ENCODE results near the gene CEACAM19.

CEACAM19 gene

DNA sequence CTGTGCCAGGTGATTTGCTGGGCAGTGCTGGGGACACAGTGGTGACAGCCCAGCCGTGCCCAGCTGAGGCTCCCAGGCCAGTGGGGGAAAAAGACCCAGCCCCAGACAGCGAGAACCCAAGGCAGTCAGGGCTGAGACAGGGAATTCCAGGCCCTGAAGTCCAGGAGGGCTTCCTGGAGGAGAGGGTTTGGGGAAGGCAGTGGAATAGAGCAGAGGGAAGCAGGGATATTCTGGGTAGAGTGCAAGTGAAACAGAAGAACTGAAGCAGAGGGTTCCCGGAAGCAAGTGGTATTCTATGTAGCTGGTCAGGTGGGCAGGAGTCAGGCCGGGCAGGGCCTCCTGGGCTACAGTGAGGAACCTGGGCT is 26.4 kb downstream of the CEACAM19 start:
- in situ Hi-C loops (cut with HindIII; ENCODE audit: low sequenced_read_pairs): no loop called here

DNA sequence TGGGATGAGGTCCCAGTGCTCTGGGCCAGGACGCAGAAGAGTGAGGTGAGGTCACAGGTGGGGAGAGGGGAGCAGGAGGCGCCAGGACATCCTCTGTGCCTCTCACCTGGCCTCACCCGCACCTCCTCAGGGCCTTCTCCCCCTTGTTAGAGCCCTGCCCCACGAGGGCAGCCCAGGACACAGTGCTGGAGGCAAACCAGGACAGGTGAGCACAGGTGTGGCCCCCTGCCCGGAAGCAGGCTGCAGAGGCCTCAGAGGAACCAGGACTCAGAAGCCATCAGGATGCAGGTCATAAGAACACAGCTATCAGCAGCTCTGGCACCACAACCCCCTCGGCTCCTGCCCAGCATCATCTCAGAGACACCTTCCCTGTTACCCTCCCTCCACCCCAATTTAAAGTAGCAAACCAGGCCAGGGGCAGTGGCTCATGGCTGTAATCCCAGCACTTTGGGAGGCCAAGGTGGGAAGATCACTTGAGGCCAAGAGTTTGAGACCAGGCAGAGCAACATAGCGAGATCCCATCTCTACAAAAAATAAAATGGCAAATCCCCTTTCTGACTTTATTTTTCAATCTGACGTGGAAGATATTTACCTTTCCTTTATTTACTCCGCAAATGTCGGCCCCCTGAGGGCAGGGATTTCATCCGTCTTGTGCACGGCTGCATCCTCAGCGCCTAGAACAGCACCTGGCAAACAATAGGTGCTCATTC is 27.4 kb downstream of the CEACAM19 start, which contains the start of gene CEACAM16:
Gene CEACAM16, plus strand, starts transcription at position 660 of the 710 bp plus-strand sequence. CDS start 2,306 bp downstream, outside the sequence.
- in situ Hi-C loops (cut with HindIII; ENCODE audit: low sequenced_read_pairs): no loop called here

DNA sequence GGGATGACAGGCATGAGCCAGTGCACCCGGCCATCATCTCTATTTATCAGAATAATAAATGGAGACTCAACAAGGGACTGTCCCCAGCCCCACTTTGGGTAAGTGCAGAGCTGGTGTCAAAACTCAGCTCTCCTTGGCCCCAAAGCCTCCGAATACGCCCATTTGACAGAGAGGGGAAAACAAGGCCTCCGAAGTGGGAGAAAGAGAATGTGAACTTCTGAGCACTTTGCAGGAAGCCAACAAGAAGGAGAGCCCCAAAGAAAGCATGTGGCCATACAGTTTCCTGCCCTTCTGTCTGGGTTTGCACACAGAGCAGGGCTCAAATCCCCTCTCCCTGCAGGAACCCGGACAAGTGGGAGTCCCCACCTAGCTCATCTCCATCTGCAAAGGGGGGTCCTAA is 29.3 kb downstream of the CEACAM19 start:
- in situ Hi-C loops (cut with HindIII; ENCODE audit: low sequenced_read_pairs): no loop called here

DNA sequence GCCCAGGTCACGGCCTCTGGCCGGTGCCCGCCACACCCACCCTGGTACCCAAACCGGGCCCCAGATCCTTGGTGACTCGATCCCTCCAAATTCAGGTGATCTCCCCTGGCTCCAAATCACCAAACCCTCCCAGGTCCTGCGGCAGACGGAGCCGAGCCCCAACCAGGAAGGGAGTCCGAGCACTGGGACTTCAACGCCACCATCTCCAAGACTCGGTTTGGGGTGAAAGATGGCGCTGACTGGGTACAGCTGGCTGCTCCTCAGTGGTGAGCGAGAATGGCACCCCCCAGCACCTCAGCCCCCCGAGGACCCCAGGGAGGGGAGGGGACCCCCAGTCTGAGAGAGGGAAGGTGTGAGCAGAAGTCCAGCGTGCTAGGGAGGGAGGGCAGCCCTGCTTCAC is 29.9 kb downstream of the CEACAM19 start:
- in situ Hi-C loops (cut with HindIII; ENCODE audit: low sequenced_read_pairs): no loop called here

DNA sequence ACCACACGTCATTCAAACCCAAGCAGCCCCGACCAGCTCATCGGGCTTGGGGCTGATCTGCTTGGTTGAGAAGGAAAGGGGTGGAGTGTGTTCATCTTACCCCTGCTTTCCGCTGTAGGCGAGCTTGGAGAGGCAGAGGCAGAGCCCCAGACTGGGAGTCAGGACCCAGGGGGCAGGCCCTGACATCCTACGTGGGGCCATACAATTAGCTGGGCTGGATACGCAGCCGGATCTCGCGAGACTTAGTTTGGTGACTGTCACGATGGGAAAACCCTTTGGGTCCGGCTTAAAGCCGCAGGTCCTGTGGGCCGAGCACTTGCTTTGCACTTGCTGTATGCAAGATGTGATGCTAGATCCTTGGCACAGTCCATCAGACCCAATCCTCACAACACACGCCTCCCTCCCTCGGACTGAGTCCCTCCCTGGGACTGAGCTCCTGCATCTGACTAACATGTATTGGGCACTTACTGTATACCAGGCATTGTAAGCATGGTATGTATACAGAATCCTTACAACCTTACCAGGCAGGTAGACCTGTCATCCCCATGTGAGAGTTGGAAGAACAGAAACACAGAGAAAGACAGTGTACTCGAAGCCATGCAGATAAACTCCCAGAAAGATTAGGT is 31.4 kb downstream of the CEACAM19 start:
- in situ Hi-C loops (cut with HindIII; ENCODE audit: low sequenced_read_pairs): no loop called here

DNA sequence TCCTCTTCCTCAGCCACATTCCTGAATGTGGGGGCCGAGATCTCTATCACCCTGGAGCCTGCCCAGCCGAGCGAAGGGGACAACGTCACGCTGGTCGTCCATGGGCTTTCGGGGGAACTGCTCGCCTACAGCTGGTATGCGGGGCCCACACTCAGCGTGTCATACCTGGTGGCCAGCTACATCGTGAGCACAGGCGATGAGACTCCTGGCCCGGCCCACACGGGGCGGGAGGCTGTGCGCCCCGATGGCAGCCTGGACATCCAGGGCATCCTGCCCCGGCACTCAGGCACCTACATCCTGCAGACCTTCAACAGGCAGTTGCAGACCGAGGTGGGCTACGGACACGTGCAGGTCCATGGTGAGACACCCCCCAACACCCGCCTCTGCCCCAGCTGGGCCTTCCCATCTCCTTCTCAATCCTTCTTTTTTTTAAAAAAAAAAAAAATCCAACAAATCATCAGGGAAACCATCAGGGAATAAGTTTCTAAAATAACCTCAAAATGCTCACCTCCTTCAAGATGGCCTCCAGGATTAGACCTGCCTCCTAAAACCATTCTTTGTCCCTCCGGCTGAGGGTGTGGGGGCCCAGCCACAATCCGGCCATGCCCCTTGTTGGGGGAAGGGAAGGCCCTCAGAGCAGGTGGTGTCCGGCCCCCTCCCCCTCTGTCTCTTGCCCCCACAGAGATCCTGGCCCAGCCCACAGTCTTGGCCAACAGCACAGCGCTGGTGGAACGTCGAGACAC is 32.2 kb downstream of the CEACAM19 start:
- in situ Hi-C loops (cut with HindIII; ENCODE audit: low sequenced_read_pairs): no loop called here

DNA sequence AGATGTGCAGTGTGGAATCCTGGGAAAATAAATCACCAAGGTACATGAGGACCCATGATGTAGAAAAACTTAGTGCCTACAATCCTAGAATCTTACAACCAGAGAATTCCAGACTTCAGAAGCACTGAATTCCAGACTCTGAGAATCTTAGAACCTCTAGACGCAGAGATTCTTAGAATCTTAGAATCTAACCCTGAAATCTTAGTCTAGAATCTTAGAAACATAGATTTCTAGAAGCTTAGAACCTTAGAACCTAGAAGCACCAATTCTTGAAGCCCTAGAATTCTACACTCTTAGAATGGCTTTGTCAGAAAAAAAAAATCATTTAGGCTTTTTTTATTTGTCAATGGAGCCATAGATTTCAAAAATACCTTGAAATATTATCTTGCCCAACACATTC is 33.7 kb downstream of the CEACAM19 start:
- in situ Hi-C loops (cut with HindIII; ENCODE audit: low sequenced_read_pairs): no loop called here

DNA sequence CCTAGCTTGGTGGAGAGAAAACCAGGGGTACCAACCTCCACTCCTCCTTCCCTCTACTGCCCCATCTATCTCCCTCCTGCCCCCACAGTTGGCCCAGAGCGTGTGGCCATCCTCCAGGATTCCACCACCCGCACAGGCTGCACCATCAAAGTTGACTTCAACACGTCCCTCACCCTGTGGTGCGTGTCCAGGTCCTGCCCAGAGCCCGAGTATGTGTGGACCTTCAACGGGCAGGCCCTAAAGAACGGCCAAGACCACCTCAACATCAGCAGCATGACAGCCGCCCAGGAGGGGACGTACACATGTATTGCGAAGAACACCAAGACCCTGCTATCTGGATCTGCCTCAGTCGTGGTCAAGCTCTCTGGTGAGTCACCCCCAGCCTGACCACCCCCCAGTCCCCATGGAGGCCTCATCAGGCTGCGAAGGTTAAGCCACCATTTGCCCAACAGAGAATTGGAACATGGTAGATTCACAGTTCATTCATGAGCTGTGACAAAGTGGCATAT is 34.3 kb downstream of the CEACAM19 start:
- in situ Hi-C loops (cut with HindIII; ENCODE audit: low sequenced_read_pairs): no loop called here

DNA sequence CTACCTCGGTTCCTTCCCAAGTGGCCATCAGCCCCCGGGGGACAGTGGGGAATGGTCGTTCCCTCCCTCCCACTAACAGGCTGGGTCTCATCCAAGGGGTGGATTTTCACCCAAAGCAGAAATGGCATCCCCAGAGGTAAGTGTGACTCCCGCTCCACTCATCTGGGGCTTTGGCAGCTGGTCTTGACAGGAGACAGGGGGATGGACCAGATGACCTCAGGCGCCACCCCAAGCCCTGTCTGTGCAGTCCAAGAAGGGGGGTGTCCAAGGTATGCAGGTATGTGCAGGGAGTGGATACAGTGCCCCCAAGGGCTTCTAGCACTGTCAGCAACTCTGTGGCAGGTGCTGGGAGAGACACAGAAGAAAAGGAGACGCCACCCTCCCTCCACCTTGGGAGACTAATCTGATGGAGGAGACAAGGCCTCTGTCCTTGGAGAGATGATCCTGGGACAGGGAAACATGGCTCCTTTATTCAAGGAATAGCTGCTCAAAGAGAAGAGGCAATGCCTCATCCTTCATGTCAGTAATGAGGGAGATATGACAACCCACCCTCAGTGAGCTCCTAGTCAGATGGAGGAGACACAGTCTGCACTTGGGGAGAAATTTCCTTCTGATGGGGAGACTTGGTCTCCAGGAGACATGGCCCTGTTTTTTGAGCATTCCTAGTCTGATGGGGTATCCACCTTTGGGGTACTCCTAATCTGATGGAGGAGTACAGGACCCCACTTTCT is 35.4 kb downstream of the CEACAM19 start:
- in situ Hi-C loops (cut with HindIII; ENCODE audit: low sequenced_read_pairs): no loop called here

DNA sequence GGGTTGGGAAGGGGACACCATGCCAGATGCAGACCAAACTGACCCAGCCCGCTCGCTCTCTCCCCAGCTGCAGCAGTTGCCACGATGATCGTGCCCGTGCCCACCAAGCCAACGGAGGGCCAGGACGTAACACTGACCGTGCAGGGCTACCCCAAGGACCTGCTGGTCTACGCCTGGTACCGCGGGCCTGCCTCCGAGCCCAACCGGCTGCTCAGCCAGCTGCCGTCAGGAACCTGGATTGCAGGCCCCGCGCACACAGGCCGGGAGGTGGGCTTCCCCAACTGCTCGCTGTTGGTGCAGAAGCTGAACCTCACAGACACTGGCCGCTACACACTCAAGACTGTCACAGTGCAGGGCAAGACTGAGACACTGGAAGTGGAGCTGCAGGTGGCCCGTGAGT is 36.5 kb downstream of the CEACAM19 start:
- in situ Hi-C loops (cut with HindIII; ENCODE audit: low sequenced_read_pairs): no loop called here

DNA sequence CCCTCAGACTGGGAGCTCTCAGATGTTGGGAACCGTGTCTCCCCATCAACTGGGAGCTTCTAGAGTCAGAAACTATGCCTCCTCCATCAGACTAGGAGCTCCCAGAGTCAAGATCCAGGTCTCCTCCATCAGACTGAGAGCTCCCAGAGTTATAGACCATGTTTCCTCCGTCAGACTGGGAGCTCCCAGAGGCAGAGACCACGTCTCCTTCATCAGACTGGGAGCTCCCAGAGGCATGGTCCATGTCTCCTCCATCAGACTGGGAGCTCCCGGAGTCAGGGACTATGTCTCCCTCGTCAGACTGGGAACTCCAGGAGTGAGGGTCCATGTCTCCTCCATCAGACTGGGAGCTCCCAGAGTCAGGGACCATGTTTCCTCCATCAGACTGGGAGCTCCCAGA is 37.7 kb downstream of the CEACAM19 start:
- in situ Hi-C loops (cut with HindIII; ENCODE audit: low sequenced_read_pairs): no loop called here

DNA sequence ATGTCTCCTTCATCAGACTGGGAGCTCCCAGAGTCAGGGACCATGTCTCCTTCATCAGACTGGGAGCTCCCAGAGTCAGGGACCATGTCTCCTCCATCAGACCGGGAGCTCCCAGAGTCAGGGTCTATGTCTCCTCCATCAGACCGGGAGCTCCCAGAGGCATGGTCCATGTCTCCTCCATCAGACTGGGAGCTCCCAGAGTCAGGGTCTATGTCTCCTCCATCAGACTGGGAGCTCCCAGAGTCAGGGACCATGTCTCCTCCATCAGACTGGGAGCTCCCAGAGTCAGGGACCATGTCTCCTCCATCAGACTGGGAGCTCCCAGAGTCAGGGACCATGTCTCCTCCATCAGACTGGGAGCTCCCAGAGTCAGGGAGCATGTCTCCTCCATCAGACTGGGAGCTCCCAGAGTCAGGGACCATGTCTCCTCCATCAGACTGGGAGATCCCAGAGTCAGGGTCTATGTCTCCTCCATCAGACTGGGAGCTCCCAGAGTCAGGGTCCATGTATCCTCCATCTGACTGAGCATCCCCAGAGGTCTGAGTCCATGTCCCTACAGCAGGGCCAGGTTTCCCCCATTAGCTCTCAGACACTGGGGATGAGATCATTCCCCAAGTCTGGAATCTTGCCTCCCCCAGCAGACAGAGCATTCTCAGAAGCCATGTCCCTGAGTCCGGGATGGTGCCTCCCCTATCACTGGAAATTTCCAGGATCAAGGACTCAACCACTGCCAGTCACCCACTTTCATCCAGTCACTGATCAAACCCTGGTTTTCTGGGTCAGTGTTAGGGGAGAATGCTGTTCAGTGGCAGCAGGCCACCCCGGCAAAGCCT is 38.4 kb downstream of the CEACAM19 start:
- in situ Hi-C loops (cut with HindIII; ENCODE audit: low sequenced_read_pairs): loop anchor here (10.0 kb wide), 1 partner anchor 95 kb away; the partner anchor contains the start of gene BCAM

DNA sequence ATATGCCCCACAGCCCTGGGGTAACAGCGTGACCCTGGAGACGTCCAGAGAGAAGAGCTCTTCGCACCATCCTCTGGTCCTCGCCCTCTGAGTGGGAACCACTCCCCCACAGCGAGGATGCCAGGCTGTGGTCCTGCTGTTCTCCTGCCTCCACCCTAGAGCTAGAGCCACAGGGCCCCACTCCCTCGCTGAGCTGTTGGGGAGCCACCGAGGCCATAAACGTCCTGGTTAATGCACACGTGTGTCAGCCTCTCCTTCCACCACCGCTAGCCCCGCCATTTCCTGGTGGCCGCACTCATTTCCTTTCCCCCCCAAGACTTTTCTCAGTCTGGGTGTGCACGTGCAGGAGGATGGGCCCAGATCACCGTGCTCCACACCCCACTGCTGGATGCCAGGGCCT is 39.2 kb downstream of the CEACAM19 start:
- in situ Hi-C loops (cut with HindIII; ENCODE audit: low sequenced_read_pairs): loop anchor here (10.0 kb wide), 1 partner anchor 94 kb away; the partner anchor contains the start of gene BCAM

DNA sequence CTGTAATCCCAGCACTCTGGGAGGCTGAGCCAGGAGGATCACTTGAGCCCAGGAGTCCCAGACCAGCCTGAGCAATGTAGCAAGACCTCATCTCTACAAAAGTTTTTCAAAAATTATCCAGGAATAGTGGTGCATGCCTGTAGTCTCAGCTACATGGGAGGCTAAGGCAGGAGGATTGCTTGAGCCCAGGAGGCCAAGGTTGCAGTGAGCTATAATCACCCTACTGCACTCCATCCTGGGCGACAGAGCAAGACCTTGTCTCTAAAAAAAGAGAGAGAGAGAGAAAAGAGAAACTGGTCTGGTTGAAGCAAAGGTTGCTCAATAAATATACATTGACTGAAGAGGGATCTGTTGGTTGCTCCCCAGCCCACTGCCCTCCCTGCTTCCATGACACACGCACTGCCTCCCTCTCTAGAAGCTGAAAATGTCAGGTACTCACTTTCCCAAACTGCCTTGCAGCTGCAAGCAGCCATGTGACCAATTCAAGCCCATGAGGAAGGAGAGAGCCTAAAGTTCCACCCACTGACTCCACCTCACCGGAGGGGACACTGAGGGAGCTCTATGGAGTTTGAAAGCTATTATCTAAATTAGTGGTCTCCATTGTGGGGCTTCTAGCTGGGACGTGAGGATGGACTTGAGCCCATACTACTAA is 41.7 kb downstream of the CEACAM19 start:
- in situ Hi-C loops (cut with HindIII; ENCODE audit: low sequenced_read_pairs): loop anchor here (10.0 kb wide), 1 partner anchor 92 kb away; the partner anchor contains the start of gene BCAM

DNA sequence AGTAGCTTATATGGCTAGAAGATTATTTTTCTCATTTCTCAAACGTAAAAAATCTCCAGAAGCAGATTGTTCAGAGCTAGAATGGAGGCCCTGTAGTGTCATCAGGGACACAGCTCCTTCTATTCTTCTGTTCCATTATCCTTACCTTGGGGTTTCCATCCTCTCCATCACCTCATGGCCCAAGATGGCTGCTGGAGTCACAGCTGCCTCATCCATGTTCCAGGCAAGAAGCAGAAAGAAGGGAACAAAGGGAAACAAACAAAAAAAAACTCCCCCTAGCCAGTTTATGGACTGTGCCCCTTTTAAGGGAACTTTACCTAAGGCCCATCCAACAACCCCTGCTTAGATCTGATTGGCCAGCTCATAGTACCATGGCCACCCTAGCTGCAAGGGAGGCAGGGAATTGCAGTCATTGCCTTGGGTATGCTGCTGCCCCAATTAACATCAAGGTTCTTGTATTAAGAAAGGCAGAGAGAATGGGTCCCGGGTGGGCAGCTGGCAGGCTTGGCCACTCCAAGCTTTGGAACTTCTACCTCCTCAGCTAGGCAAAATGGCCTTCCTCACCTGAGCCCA is 43.4 kb downstream of the CEACAM19 start:
- in situ Hi-C loops (cut with HindIII; ENCODE audit: low sequenced_read_pairs): loop anchor here (10.0 kb wide), 1 partner anchor 90 kb away; the partner anchor contains the start of gene BCAM

DNA sequence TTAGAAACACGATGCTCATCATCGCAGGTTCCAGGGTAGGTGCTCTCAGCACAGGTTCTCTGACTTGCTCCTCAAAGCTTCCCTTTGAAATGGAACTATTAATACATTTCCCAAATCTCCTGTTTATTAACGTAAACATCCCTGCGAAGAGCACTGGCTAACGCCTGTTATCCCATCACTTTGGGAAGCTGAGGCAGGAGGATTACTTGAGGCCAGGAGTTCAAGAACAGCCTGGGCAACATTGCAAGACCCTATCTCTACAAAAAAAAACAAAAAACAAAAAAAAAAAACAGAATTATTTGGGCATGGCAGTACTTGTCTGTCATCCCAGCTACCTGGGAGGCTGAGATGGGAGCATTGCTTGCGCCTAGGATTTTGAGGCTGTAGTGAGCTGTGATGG is 46.3 kb downstream of the CEACAM19 start:
- in situ Hi-C loops (cut with HindIII; ENCODE audit: low sequenced_read_pairs): loop anchor here (10.0 kb wide), 1 partner anchor 87 kb away; the partner anchor contains the start of gene BCAM

DNA sequence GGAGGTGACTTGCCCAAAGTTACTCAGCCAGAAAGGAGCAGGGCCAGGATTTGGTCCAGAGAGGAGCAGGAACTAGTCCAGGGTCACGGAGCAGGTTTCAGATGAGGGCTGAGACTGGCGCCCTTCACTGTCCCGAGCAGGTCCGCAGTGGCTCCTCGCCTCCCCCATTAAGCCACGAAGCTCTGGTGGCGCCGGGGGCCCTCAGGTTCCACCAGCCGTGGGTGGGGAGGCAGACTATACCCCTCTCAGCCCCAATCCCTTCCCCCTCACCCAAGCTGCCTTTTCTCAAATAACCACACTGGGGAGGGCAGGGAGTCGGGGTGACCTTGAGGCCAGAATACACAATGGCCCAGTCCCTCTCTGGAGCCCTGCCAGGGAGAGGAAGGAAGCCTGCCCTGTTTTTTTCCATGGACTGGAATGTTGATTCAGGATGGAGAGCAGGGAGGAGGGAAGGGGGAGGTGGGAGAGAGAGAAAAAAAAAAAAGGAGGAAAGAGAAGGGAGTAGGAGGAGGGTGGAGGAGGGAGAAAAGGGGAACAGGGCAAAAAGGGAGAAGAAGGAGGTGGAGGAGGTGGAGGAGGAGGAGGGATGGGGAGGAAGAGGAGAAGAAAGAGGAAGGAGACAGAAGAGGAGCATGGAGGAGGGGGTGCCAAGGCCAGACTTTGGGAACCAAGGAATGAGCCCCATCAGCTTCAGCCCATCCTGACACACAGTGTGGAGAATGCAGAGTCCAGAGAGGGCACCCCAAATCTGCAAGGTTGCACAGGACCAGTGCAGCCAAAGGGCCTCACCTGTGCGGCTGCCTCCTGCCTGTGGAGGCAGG is 47.4 kb downstream of the CEACAM19 start:
- in situ Hi-C loops (cut with HindIII; ENCODE audit: low sequenced_read_pairs): loop anchor here (10.0 kb wide), 1 partner anchor 86 kb away; the partner anchor contains the start of gene BCAM

DNA sequence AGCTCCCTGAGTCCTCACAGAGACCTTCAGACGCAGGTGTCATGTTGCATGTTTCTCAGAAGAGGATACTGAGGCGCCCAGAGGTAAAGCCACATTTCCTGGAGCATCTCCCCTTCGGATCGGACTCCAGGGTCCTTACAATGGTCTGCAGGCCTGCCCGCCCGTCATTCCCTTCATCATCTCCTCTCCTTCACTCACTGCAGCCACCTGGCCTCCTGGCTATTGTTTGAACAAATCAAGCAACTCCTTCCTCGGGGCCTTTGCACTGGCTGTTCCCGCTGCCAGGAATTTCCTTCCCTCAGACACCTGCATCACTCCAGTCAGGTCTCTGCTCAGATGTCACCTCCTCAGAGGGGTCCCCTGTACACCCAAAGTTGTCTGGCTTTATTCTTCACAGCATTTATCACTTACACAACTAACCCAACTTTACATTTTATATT is 48.0 kb downstream of the CEACAM19 start:
- in situ Hi-C loops (cut with HindIII; ENCODE audit: low sequenced_read_pairs): loop anchor here (10.0 kb wide), 1 partner anchor 86 kb away; the partner anchor contains the start of gene BCAM
